ENCODE results near the gene MEG3. TPM values are rescaled to one million over a fixed set of nuclear protein-coding genes. Genes with fewer than 3 reads are reported as not detected.

Gene MEG3
- total RNA-seq, 4 donors from 2014 or later, result 38.8 to 77.4 (median 52.7) TPM

- no peak for TF ChIP-seq CTCF (IDR thresholded peaks at IDR 0.05; ENCODE audit: low read depth)
Measured at GRCh38 chr14:100845341-100845740, 19.4 kb downstream of the MEG3 start.

- TF ChIP-seq CTCF (IDR thresholded peaks at IDR 0.05; ENCODE audit: low read depth), result no peak
Measured at GRCh38 chr14:100846309-100846859, 20.5 kb downstream of the MEG3 start.

GRCh38 chr14:100849115-100849781, 23.3 kb downstream of the MEG3 start:
- no peak for TF ChIP-seq CTCF (IDR thresholded peaks at IDR 0.05; ENCODE audit: low read depth)

GRCh38 chr14:100850841-100851585, 25.1 kb downstream of the MEG3 start:
- no peak for TF ChIP-seq CTCF (IDR thresholded peaks at IDR 0.05; ENCODE audit: low read depth)

GRCh38 chr14:100851586-100851916, 25.6 kb downstream of the MEG3 start:
- TF ChIP-seq CTCF (IDR thresholded peaks at IDR 0.05; ENCODE audit: low read depth), result no peak

GRCh38 chr14:100851946-100852620, 26.2 kb downstream of the MEG3 start:
- no peak for TF ChIP-seq CTCF (IDR thresholded peaks at IDR 0.05; ENCODE audit: low read depth)

- TF ChIP-seq CTCF (IDR thresholded peaks at IDR 0.05; ENCODE audit: low read depth), result no peak
Measured at GRCh38 chr14:100854435-100854834, 28.5 kb downstream of the MEG3 start.

All from subcutaneous adipose tissue (tissue), 4 donors.